ENCODE data around the gene CEACAM18. TPM values are rescaled to one million over a fixed set of nuclear protein-coding genes. Genes with fewer than 3 reads are reported as not detected.

CEACAM18 gene
- total and polyA plus RNA-seq, 2 of the 4 experiments (the other 2 are of a cell fraction) = not detected

DNA sequence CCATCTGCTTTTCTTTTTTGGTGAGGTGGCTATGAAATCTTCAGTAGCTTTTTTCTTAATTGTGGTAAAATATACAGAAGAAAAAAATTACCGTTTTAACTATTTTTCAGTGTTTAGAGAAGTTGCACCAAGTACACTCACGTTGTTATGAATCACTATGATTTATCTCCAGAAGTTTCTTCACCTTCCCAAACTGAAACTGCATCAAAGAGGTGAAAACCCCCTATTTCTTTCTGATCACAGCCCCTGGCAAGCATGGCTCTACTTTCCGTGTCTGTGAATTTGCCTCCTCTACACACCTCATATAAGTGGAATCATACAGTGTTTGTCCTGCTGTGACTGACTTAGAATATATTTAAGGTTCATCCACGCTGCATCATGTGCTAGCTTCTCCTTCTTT lies 45.3 kb upstream of the CEACAM18 start:
- Histone ChIP-seq H3K9me1 (ENCODE audit: insufficient read depth, low read length) (no peaks in the 10 kb centered on the region), H3K23ac (ENCODE audit: low read depth, low read length) (no peak overlapping the region), H3K27ac (ENCODE audit: insufficient read depth, low read length) (no peak overlapping the region), H3K27me3 (ENCODE audit: control insufficient read depth, insufficient read depth, low read length) (no peaks in the 10 kb centered on the region), H2AK5ac (ENCODE audit: low read depth, low read length) (no peak overlapping the region), H4K8ac (ENCODE audit: low read depth in 2 of 2, low read length in 2 of 2) (no peak overlapping the region), H3K79me1 (ENCODE audit: low read depth in 1 of 2, low read length in 2 of 2) (no peaks in the 10 kb centered on the region), H2BK5ac (ENCODE audit: low read depth, low read length, poor library complexity, severe bottlenecking) (no peak overlapping the region), H2AK9ac (replicated peaks; ENCODE audit: low read depth, low read length, poor library complexity) (no peak overlapping the region), H4K20me1 (ENCODE audit: insufficient read depth, low read length) (no peaks in the 10 kb centered on the region), H3K9me3 (ENCODE audit: control insufficient read depth, insufficient read depth, low read length) (no peaks in the 10 kb centered on the region), H3K56ac (ENCODE audit: extremely low read depth, insufficient read depth, low read length) (no peak overlapping the region), H2BK15ac (ENCODE audit: low read depth, low read length) (no peak overlapping the region), H3K4me2 (ENCODE audit: low read depth, low read length) (no peak overlapping the region), H2BK20ac (ENCODE audit: low read depth, low read length) (no peak overlapping the region), H3K9ac (ENCODE audit: low read depth, low read length) (no peak overlapping the region), H4K91ac (ENCODE audit: insufficient read depth, low read depth, low read length) (no peak overlapping the region), H3K4me1 (ENCODE audit: control insufficient read depth, insufficient read depth, low read length) (no peaks in the 10 kb centered on the region), H3K18ac (ENCODE audit: low read depth, low read length) (no peak overlapping the region), H3K36me3 (ENCODE audit: control insufficient read depth, insufficient read depth, low read length) (no peaks in the 10 kb centered on the region), H3K14ac (replicated peaks; ENCODE audit: low read depth, low read length) (no peak overlapping the region), H3K4ac (ENCODE audit: low read depth, low read length) (no peak overlapping the region), H2AFZ (replicated peaks; ENCODE audit: low read length, poor library complexity) (no peak overlapping the region), H3K4me3 (ENCODE audit: insufficient read depth, low read depth, low read length) (no peak overlapping the region), H4K5ac (ENCODE audit: low read depth, low read length) (no peak overlapping the region), H2BK120ac (ENCODE audit: low read depth, low read length) (no peak overlapping the region)
- ATAC-seq (ENCODE audit: low read depth) = no peak
- POLR2A ChIA-PET (ENCODE audit: unreplicated experiment) = no interaction called here
- no CpG with 5 or more reads among the region's 4 CpGs for WGBS, 2 experiments (ENCODE audit: extremely low coverage in 2 of 2, insufficient read length in 1 of 2)
- TF ChIP-seq, protein P1, sequence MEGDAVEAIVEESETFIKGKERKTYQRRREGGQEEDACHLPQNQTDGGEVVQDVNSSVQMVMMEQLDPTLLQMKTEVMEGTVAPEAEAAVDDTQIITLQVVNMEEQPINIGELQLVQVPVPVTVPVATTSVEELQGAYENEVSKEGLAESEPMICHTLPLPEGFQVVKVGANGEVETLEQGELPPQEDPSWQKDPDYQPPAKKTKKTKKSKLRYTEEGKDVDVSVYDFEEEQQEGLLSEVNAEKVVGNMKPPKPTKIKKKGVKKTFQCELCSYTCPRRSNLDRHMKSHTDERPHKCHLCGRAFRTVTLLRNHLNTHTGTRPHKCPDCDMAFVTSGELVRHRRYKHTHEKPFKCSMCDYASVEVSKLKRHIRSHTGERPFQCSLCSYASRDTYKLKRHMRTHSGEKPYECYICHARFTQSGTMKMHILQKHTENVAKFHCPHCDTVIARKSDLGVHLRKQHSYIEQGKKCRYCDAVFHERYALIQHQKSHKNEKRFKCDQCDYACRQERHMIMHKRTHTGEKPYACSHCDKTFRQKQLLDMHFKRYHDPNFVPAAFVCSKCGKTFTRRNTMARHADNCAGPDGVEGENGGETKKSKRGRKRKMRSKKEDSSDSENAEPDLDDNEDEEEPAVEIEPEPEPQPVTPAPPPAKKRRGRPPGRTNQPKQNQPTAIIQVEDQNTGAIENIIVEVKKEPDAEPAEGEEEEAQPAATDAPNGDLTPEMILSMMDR (conservative IDR thresholded peaks at IDR 0.05; ENCODE audit: low read depth, low read length) = no peak
- TF ChIP-seq BHLHE40 (IDR thresholded peaks at IDR 0.05; ENCODE audit: low read depth, low read length) = no peak
- TF ChIP-seq, protein P2, sequence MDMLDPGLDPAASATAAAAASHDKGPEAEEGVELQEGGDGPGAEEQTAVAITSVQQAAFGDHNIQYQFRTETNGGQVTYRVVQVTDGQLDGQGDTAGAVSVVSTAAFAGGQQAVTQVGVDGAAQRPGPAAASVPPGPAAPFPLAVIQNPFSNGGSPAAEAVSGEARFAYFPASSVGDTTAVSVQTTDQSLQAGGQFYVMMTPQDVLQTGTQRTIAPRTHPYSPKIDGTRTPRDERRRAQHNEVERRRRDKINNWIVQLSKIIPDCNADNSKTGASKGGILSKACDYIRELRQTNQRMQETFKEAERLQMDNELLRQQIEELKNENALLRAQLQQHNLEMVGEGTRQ (IDR thresholded peaks at IDR 0.05; ENCODE audit: low read depth, low read length) = no peak
- no peak for TF ChIP-seq MAZ (IDR thresholded peaks at IDR 0.05; ENCODE audit: borderline replicate concordance, low read depth, low read length)
- TF ChIP-seq, protein P3, sequence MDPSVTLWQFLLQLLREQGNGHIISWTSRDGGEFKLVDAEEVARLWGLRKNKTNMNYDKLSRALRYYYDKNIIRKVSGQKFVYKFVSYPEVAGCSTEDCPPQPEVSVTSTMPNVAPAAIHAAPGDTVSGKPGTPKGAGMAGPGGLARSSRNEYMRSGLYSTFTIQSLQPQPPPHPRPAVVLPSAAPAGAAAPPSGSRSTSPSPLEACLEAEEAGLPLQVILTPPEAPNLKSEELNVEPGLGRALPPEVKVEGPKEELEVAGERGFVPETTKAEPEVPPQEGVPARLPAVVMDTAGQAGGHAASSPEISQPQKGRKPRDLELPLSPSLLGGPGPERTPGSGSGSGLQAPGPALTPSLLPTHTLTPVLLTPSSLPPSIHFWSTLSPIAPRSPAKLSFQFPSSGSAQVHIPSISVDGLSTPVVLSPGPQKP (IDR thresholded peaks at IDR 0.05; ENCODE audit: borderline replicate concordance, low read depth, low read length) = no peak
- no peak for TF ChIP-seq RCOR1 (IDR thresholded peaks at IDR 0.05; ENCODE audit: insufficient replicate concordance, low read length)
- TF ChIP-seq FOS (IDR thresholded peaks at IDR 0.05; ENCODE audit: low read depth, low read length) = no peak
- TF ChIP-seq RFX5 (IDR thresholded peaks at IDR 0.05; ENCODE audit: low read depth, low read length) = no peak
- no peak for TF ChIP-seq MAFK (IDR thresholded peaks at IDR 0.05; ENCODE audit: low read depth, low read length)
- in situ Hi-C loops (cut with MboI; ENCODE audit: low sequenced_read_pairs) (no loop called here), intact Hi-C loops (cut with micrococcal nuclease) (no loop called here), dilution Hi-C loops (cut with HindIII; ENCODE audit: low sequenced_read_pairs, unreplicated experiment) (no loop called here)
- CTCF ChIA-PET = no interaction called here
- no peak for DNase-seq
- BruUV-seq (replicated peaks) = no TSS peak

All from IMR-90 (cell line).